PC-3 (cell line): ENCODE results near the gene RFTN2.

Experiments used
- EZH2 ChIP-seq: fragments of 300-600 bp; sonication (generic); IDR thresholded peaks from one replicate; pipeline ENCODE4 v1.6.1; 2017; ENCODE audit warnings: antibody characterized with exemption, mild to moderate bottlenecking, low read length; ENCODE audit not compliant: unreplicated experiment
- EZH2phosphoT487 ChIP-seq: fragments of 300-600 bp; sonication (generic); IDR thresholded peaks from 2 replicates; pipeline ENCODE4 v1.6.1; 2018; ENCODE audit warnings: mild to moderate bottlenecking, antibody characterized with exemption, low read length, borderline replicate concordance
- TF ChIP-seq, protein P1 (sequence below): fragments of 300-600 bp; sonication (generic); conservative IDR thresholded peaks from 2 replicates; pipeline ENCODE4 v1.5.1; 2017; ENCODE audit warnings: antibody characterized with exemption, low read depth, mild to moderate bottlenecking, low read length

DNA sequence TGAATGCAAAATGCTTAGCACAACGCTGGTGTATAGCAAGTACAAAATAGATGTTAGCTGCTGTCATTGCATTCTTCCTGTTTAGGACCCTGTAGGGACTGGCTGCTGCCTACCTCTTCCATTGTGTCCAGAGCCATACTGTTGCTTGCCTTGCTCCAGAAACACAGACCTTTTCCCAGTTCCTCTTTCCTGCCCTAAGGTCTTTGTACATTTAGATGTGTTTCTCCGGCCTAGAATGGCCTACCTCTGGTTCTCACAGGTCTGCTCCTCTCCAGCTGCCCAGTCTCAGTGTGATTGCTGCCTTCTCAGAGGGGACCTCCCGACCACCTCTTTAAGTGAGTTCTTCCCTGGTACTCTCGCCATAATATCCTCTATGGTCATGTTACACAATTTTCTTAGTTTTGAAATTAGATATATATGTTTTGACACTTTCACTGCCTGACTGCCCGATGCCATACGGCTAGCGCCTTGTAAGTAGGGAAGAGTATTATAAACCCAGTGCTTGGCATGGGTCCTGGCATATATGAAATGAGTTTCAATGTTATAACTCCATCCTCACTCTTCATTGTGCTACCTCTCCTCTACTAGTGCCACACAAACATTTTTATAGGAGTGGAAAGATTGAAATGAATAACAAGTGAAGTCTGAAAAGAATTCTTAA, 48.3 kb downstream of the RFTN2 start:
- TF ChIP-seq, protein P1, sequence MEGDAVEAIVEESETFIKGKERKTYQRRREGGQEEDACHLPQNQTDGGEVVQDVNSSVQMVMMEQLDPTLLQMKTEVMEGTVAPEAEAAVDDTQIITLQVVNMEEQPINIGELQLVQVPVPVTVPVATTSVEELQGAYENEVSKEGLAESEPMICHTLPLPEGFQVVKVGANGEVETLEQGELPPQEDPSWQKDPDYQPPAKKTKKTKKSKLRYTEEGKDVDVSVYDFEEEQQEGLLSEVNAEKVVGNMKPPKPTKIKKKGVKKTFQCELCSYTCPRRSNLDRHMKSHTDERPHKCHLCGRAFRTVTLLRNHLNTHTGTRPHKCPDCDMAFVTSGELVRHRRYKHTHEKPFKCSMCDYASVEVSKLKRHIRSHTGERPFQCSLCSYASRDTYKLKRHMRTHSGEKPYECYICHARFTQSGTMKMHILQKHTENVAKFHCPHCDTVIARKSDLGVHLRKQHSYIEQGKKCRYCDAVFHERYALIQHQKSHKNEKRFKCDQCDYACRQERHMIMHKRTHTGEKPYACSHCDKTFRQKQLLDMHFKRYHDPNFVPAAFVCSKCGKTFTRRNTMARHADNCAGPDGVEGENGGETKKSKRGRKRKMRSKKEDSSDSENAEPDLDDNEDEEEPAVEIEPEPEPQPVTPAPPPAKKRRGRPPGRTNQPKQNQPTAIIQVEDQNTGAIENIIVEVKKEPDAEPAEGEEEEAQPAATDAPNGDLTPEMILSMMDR: no peak
- TF ChIP-seq EZH2 (no peak), EZH2phosphoT487 (no peak)
